PC-3 (cell line): ENCODE data around the gene OPRM1. TPM values are rescaled to one million over a fixed set of nuclear protein-coding genes. Genes with fewer than 3 reads are reported as not detected.

Source experiments
- ATAC-seq: fragments of 200-7000 bp; cut with Tn5 transposase; 2 replicates; pipeline ENCODE4 v1.9.1; 2020; ENCODE audit warnings: mild to moderate bottlenecking, moderate library complexity
- BruUV-seq: library from RNA; stranded (reverse); fragments of 400-500 nt; replicated peaks from 2 replicates; lab custom pipeline; 2021; lab: Mats Ljungman, UMichigan
- CTCF ChIA-PET: fragments of 300-600 bp; sonication (Branson Sonifier 250); formaldehyde crosslinking; loops from one replicate; lab custom pipeline; 2022; ENCODE audit warnings: antibody characterized with exemption; lab: Charles Lee
- POLR2A ChIA-PET: fragments of 300-600 bp; sonication (Branson Sonifier 250); formaldehyde crosslinking; loops from one replicate; lab custom pipeline; 2022; ENCODE audit warnings: antibody characterized with exemption; ENCODE audit not compliant: unreplicated experiment; lab: Charles Lee
- DNase-seq: peaks from one replicate; pipeline ENCODE4 v3.0.0-alpha.2; 2015
- H2AFZ ChIP-seq: fragments of 300-600 bp; sonication (generic); 2 replicates; pipeline ENCODE4 v1.6.0; 2016; ENCODE audit warnings: antibody characterized with exemption, low read length
- H3F3A ChIP-seq: fragments of 300-600 bp; sonication (generic); one replicate; pipeline ENCODE4 v1.6.0; 2017; ENCODE audit warnings: antibody characterized with exemption, low read length, control low read depth, mild to moderate bottlenecking; ENCODE audit not compliant: unreplicated experiment
- H3K27ac ChIP-seq: fragments of 300-600 bp; sonication (generic); 2 replicates; pipeline ENCODE4 v1.5.1; 2016; ENCODE audit warnings: mild to moderate bottlenecking, low read length
- H3K27me3 ChIP-seq: fragments of 300-600 bp; sonication (generic); 2 replicates; pipeline ENCODE4 v1.6.1; 2016; ENCODE audit warnings: low read length, mixed read lengths
- H3K36me3 ChIP-seq: fragments of 300-600 bp; sonication (generic); 2 replicates; pipeline ENCODE4 v1.6.1; 2016; ENCODE audit warnings: low read depth, mixed run types, low read length, mixed read lengths
- H3K4me1 ChIP-seq: fragments of 300-600 bp; sonication (generic); 2 replicates; pipeline ENCODE4 v1.5.1; 2016; ENCODE audit warnings: low read length; ENCODE audit not compliant: insufficient read depth
- H3K4me2 ChIP-seq: fragments of 300-600 bp; sonication (generic); 2 replicates; pipeline ENCODE4 v1.6.0; 2016; ENCODE audit warnings: low read length
- H3K4me3 ChIP-seq: fragments of 300-600 bp; sonication (generic); 2 replicates; pipeline ENCODE4 v1.5.1; 2016; ENCODE audit warnings: mild to moderate bottlenecking, low read length, mixed read lengths
- H3K79me2 ChIP-seq: fragments of 300-600 bp; sonication (generic); 2 replicates; pipeline ENCODE4 v1.6.1; 2017; ENCODE audit warnings: low read length, mixed read lengths
- H3K9ac ChIP-seq: fragments of 300-600 bp; sonication (generic); 2 replicates; pipeline ENCODE4 v1.6.0; 2016; ENCODE audit warnings: mild to moderate bottlenecking, low read length
- H3K9me2 ChIP-seq: fragments of 300-600 bp; sonication (generic); replicated peaks from 2 replicates; pipeline ENCODE4 v1.6.1; 2016; ENCODE audit warnings: mixed run types, low read length, mixed read lengths
- H3K9me3 ChIP-seq: fragments of 300-600 bp; sonication (generic); 2 replicates; pipeline ENCODE4 v1.6.1; 2016; ENCODE audit warnings: low read length, mixed read lengths
- H4K20me1 ChIP-seq: fragments of 300-600 bp; sonication (generic); 2 replicates; pipeline ENCODE4 v1.6.1; 2016; ENCODE audit warnings: low read length, mixed read lengths
- CTCF ChIP-seq: fragments of 300-600 bp; sonication (generic); conservative IDR thresholded peaks from 2 replicates; pipeline ENCODE4 v1.5.1; 2017; ENCODE audit warnings: antibody characterized with exemption, low read depth, mild to moderate bottlenecking, low read length
- EZH2 ChIP-seq: fragments of 300-600 bp; sonication (generic); IDR thresholded peaks from one replicate; pipeline ENCODE4 v1.6.1; 2017; ENCODE audit warnings: antibody characterized with exemption, mild to moderate bottlenecking, low read length; ENCODE audit not compliant: unreplicated experiment
- EZH2phosphoT487 ChIP-seq: fragments of 300-600 bp; sonication (generic); IDR thresholded peaks from 2 replicates; pipeline ENCODE4 v1.6.1; 2018; ENCODE audit warnings: mild to moderate bottlenecking, antibody characterized with exemption, low read length, borderline replicate concordance
- intact Hi-C: fragments of 100-400 bp; cut with micrococcal nuclease; formaldehyde crosslinking; loops from 2 replicates; pipeline ENCODE4 v1.9.0; 2023
- total RNA-seq: library from RNA; depleted of rRNA; stranded (reverse); fragments of >200 nt; gene quantifications from 2 replicates; pipeline ENCODE4 v1.2.3, GENCODE V29; 2014

OPRM1 gene
- total RNA-seq, 1 experiment from 2014 or later = not detected

GRCh38 chr6:153994811-153995210 lies 44.2 kb upstream of the OPRM1 start:
- no peaks in the 10 kb centered on the region for H3K4me1 ChIP-seq
- H3K27me3 ChIP-seq = peaks cover 32% of the 10 kb centered on the region
- no peak for ATAC-seq
- intact Hi-C loops = no loop called here
- no peak for DNase-seq
- H3F3A ChIP-seq = no peaks in the 10 kb centered on the region
- no peaks in the 10 kb centered on the region for H3K9me3 ChIP-seq
- no TSS peak for BruUV-seq
- H3K4me2 ChIP-seq = no peak overlapping the region
- no peaks in the 10 kb centered on the region for H3K9me2 ChIP-seq
- no peak overlapping the region for H3K9ac ChIP-seq
- H4K20me1 ChIP-seq = no peaks in the 10 kb centered on the region
- no peak overlapping the region for H3K4me3 ChIP-seq
- no peak overlapping the region for H2AFZ ChIP-seq
- H3K27ac ChIP-seq = no peak overlapping the region
- ChIA-PET CTCF (no interaction called here), POLR2A (no interaction called here)
- no peaks in the 10 kb centered on the region for H3K36me3 ChIP-seq
- TF ChIP-seq CTCF (no peak), EZH2phosphoT487 (no peak), EZH2 (no peak)
- no peaks in the 10 kb centered on the region for H3K79me2 ChIP-seq

GRCh38 chr6:153997221-153997620 lies 41.8 kb upstream of the OPRM1 start:
- DNase-seq (no peak), ATAC-seq (no peak)
- Histone ChIP-seq H3K9me3 (no peaks in the 10 kb centered on the region), H3K4me1 (no peaks in the 10 kb centered on the region), H3K27ac (no peak overlapping the region), H2AFZ (no peak overlapping the region), H3K9me2 (no peaks in the 10 kb centered on the region), H4K20me1 (no peaks in the 10 kb centered on the region), H3K36me3 (no peaks in the 10 kb centered on the region), H3K4me2 (no peak overlapping the region), H3K27me3 (peaks cover 32% of the 10 kb centered on the region), H3K9ac (no peak overlapping the region), H3K79me2 (no peaks in the 10 kb centered on the region), H3K4me3 (no peak overlapping the region), H3F3A (no peaks in the 10 kb centered on the region)
- CTCF ChIA-PET = no interaction called here
- no TSS peak for BruUV-seq
- POLR2A ChIA-PET = no interaction called here
- intact Hi-C loops = no loop called here
- no peak for TF ChIP-seq CTCF
- no peak for TF ChIP-seq EZH2
- no peak for TF ChIP-seq EZH2phosphoT487

- Histone ChIP-seq H3K4me1 (no peaks in the 10 kb centered on the region), H3K36me3 (no peaks in the 10 kb centered on the region), H3K9me3 (no peaks in the 10 kb centered on the region), H4K20me1 (no peaks in the 10 kb centered on the region), H3K27me3 (peaks cover 1% of the 10 kb centered on the region; the same call in 1 of the 2 replicates), H3K9me2 (no peaks in the 10 kb centered on the region), H3K79me2 (no peaks in the 10 kb centered on the region), H3K9ac (no peak overlapping the region), H3K4me3 (no peak overlapping the region), H3K4me2 (no peak overlapping the region), H3K27ac (no peak overlapping the region), H2AFZ (no peak overlapping the region), H3F3A (no peaks in the 10 kb centered on the region)
- TF ChIP-seq EZH2phosphoT487 (no peak), CTCF (no peak), EZH2 (no peak)
- ChIA-PET CTCF (no interaction called here), POLR2A (no interaction called here)
- DNase-seq (no peak), ATAC-seq (no peak)
- BruUV-seq = no TSS peak
- intact Hi-C loops = no loop called here
These were observed 37.4 kb upstream of the OPRM1 start for GRCh38 chr6:154001494-154002285.
